ENCODE measurements around the gene PDE7B.

Gene PDE7B

DNA sequence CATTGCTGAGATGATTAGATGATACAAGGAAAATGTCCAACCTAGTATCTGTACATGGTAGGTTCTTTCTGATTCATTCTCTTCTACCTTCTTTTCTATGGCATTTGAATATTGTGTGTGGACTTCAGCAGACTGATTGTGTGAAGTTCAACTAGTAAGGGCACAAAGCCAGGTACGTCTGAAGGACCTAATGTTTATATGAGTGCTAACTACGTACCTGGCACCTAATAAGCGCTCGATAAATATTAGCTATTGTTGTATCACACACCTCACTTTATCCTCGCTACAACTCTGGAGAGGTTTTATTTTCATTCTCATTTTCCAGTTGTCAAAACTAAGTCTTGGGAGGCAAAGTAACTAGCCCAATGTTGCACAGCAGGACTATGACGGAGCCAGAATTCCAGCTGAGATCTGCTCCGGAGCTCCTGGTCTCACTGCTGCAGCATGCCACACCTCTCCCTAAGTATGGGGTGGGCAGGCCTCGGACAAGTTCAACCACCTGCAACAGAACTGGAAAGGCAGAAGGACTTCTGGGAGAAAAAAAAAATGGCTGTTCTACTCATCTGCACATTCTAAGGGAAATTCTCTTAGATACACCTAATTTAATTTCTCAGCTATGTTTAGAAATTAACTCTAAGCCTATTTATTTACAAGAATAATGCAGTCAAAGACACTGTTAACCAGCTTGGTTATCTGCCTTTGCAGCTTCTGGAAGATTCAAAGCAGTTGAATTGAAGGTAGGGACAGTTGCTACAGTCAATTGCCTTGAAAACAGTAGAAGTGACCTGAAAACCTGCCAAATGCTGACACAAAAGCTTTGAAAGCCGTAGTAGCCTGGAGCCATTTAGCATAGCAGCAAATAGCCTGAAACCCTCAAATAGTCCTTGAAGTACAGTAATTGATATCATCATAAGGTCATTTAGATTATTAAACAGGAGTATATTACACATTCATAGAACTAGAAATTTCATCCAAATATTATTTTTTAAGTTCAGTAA lies 165.0 kb downstream of the PDE7B start:
- no peak for TF ChIP-seq EZH2 (IDR thresholded peaks at IDR 0.05; ENCODE audit: borderline replicate concordance, low read length)
- TF ChIP-seq, protein P1, sequence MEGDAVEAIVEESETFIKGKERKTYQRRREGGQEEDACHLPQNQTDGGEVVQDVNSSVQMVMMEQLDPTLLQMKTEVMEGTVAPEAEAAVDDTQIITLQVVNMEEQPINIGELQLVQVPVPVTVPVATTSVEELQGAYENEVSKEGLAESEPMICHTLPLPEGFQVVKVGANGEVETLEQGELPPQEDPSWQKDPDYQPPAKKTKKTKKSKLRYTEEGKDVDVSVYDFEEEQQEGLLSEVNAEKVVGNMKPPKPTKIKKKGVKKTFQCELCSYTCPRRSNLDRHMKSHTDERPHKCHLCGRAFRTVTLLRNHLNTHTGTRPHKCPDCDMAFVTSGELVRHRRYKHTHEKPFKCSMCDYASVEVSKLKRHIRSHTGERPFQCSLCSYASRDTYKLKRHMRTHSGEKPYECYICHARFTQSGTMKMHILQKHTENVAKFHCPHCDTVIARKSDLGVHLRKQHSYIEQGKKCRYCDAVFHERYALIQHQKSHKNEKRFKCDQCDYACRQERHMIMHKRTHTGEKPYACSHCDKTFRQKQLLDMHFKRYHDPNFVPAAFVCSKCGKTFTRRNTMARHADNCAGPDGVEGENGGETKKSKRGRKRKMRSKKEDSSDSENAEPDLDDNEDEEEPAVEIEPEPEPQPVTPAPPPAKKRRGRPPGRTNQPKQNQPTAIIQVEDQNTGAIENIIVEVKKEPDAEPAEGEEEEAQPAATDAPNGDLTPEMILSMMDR (IDR thresholded peaks at IDR 0.05; ENCODE audit: low read length): no peak
- H3K36me3 ChIP-seq (ENCODE audit: insufficient read depth, low read length): no peaks in the 10 kb centered on the region
- no peaks in the 10 kb centered on the region for H3K27me3 ChIP-seq (ENCODE audit: insufficient read depth, low read length)
- no peak overlapping the region for H3K9ac ChIP-seq (ENCODE audit: low read length)
- no peaks in the 10 kb centered on the region for H4K20me1 ChIP-seq (ENCODE audit: insufficient read depth, low read length)
- no peaks in the 10 kb centered on the region for H3K9me3 ChIP-seq (ENCODE audit: low read length)
- no peaks in the 10 kb centered on the region for H3K9me2 ChIP-seq (ENCODE audit: low read depth, low read length)
- no peaks in the 10 kb centered on the region for H3F3A ChIP-seq (ENCODE audit: insufficient read depth, low read length)
- no peak overlapping the region for H3K27ac ChIP-seq (ENCODE audit: low read depth, low read length, poor library complexity, severe bottlenecking)
- H3K79me2 ChIP-seq (ENCODE audit: insufficient read depth, low read length): no peaks in the 10 kb centered on the region
- no peak overlapping the region for H3K4me2 ChIP-seq (ENCODE audit: low read length)
- no peak overlapping the region for H2AFZ ChIP-seq (ENCODE audit: low read length)
- no peaks in the 10 kb centered on the region for H3K4me1 ChIP-seq (ENCODE audit: insufficient read depth, low read length, severe bottlenecking)
- H3K4me3 ChIP-seq (ENCODE audit: low read depth, low read length, poor library complexity, severe bottlenecking): no peak overlapping the region

- Histone ChIP-seq H2AFZ (ENCODE audit: low read length) (no peak overlapping the region), H3K4me1 (ENCODE audit: insufficient read depth, low read length, severe bottlenecking) (no peaks in the 10 kb centered on the region), H3K9me2 (ENCODE audit: low read depth, low read length) (no peaks in the 10 kb centered on the region), H3K36me3 (ENCODE audit: insufficient read depth, low read length) (no peaks in the 10 kb centered on the region), H3K27ac (ENCODE audit: low read depth, low read length, poor library complexity, severe bottlenecking) (no peak overlapping the region), H3K9me3 (ENCODE audit: low read length) (no peaks in the 10 kb centered on the region), H3K79me2 (ENCODE audit: insufficient read depth, low read length) (no peaks in the 10 kb centered on the region), H3K27me3 (ENCODE audit: insufficient read depth, low read length) (no peaks in the 10 kb centered on the region), H3F3A (ENCODE audit: insufficient read depth, low read length) (no peaks in the 10 kb centered on the region), H3K9ac (ENCODE audit: low read length) (no peak overlapping the region), H3K4me2 (ENCODE audit: low read length) (no peak overlapping the region), H3K4me3 (ENCODE audit: low read depth, low read length, poor library complexity, severe bottlenecking) (no peak overlapping the region), H4K20me1 (ENCODE audit: insufficient read depth, low read length) (no peaks in the 10 kb centered on the region)
- no peak for TF ChIP-seq EZH2 (IDR thresholded peaks at IDR 0.05; ENCODE audit: borderline replicate concordance, low read length)
- TF ChIP-seq, protein P1 (IDR thresholded peaks at IDR 0.05; ENCODE audit: low read length): no peak
Observed at GRCh38 chr6:136020691-136021090, 169.2 kb downstream of the PDE7B start.

GRCh38 chr6:136022224-136022874 lies 170.8 kb downstream of the PDE7B start:
- Histone ChIP-seq H3K4me2 (ENCODE audit: low read length) (no peak overlapping the region), H3K9ac (ENCODE audit: low read length) (no peak overlapping the region), H3F3A (ENCODE audit: insufficient read depth, low read length) (no peaks in the 10 kb centered on the region), H3K79me2 (ENCODE audit: insufficient read depth, low read length) (no peaks in the 10 kb centered on the region), H3K4me3 (ENCODE audit: low read depth, low read length, poor library complexity, severe bottlenecking) (no peak overlapping the region), H3K27me3 (ENCODE audit: insufficient read depth, low read length) (no peaks in the 10 kb centered on the region), H3K4me1 (ENCODE audit: insufficient read depth, low read length, severe bottlenecking) (no peaks in the 10 kb centered on the region), H3K36me3 (ENCODE audit: insufficient read depth, low read length) (no peaks in the 10 kb centered on the region), H4K20me1 (ENCODE audit: insufficient read depth, low read length) (no peaks in the 10 kb centered on the region), H3K9me3 (ENCODE audit: low read length) (no peaks in the 10 kb centered on the region), H3K27ac (ENCODE audit: low read depth, low read length, poor library complexity, severe bottlenecking) (no peak overlapping the region), H2AFZ (ENCODE audit: low read length) (no peak overlapping the region), H3K9me2 (ENCODE audit: low read depth, low read length) (no peaks in the 10 kb centered on the region)
- TF ChIP-seq EZH2 (IDR thresholded peaks at IDR 0.05; ENCODE audit: borderline replicate concordance, low read length): no peak
- TF ChIP-seq, protein P1 (IDR thresholded peaks at IDR 0.05; ENCODE audit: low read length): no peak

Measured in OCI-LY1 (cell line).